ENCODE measurements around the gene ZNF649. TPM values are rescaled to one million over a fixed set of nuclear protein-coding genes. Genes with fewer than 3 reads are reported as not detected.

The ZNF649 gene
- total and polyA plus RNA-seq, 2 of the 4 experiments (the other 2 are of a cell fraction) = 1.9 to 10.4 TPM

- H2BK5ac ChIP-seq (ENCODE audit: low read depth, low read length, poor library complexity, severe bottlenecking) = no peak overlapping the region
- H2AFZ ChIP-seq (replicated peaks; ENCODE audit: low read length, poor library complexity) = no peak overlapping the region
- POLR2A ChIA-PET (ENCODE audit: unreplicated experiment) = no interaction called here
- H3K4me2 ChIP-seq (ENCODE audit: low read depth, low read length) = no peak overlapping the region
- H2AK9ac ChIP-seq (replicated peaks; ENCODE audit: low read depth, low read length, poor library complexity) = no peak overlapping the region
- H3K9me3 ChIP-seq (ENCODE audit: control insufficient read depth, insufficient read depth, low read length) = peaks cover 54% of the 10 kb centered on the region
- H3K18ac ChIP-seq (ENCODE audit: low read depth, low read length) = no peak overlapping the region
- DNase-seq (no peak), ATAC-seq (ENCODE audit: low read depth) (no peak)
- dilution Hi-C loops (cut with HindIII; ENCODE audit: low sequenced_read_pairs, unreplicated experiment) = no loop called here
- no peaks in the 10 kb centered on the region for H4K20me1 ChIP-seq (ENCODE audit: insufficient read depth, low read length)
- H2AK5ac ChIP-seq (ENCODE audit: low read depth, low read length) = no peak overlapping the region
- H3K27ac ChIP-seq (ENCODE audit: insufficient read depth, low read length) = no peak overlapping the region
- no peak overlapping the region for H3K4ac ChIP-seq (ENCODE audit: low read depth, low read length)
- intact Hi-C loops (cut with micrococcal nuclease) = loop anchor here (10.0 kb wide), 1 partner anchor 315 kb away; no protein-coding TSS in a partner anchor
- no peak overlapping the region for H2BK15ac ChIP-seq (ENCODE audit: low read depth, low read length)
- H3K14ac ChIP-seq (replicated peaks; ENCODE audit: low read depth, low read length) = no peak overlapping the region
- H3K79me1 ChIP-seq (ENCODE audit: low read depth in 1 of 2, low read length in 2 of 2) = no peaks in the 10 kb centered on the region
- H3K4me1 ChIP-seq (ENCODE audit: control insufficient read depth, insufficient read depth, low read length) = no peaks in the 10 kb centered on the region
- no peak overlapping the region for H2BK120ac ChIP-seq (ENCODE audit: low read depth, low read length)
- no peaks in the 10 kb centered on the region for H3K36me3 ChIP-seq (ENCODE audit: control insufficient read depth, insufficient read depth, low read length)
- no peak overlapping the region for H3K23ac ChIP-seq (ENCODE audit: low read depth, low read length)
- WGBS, 2 experiments (ENCODE audit: extremely low coverage in 2 of 2, insufficient read length in 1 of 2) = no CpG with 5 or more reads among the region's 3 CpGs
- no peak overlapping the region for H3K9ac ChIP-seq (ENCODE audit: low read depth, low read length)
- TF ChIP-seq MAFK (IDR thresholded peaks at IDR 0.05; ENCODE audit: low read depth, low read length) (no peak), RCOR1 (IDR thresholded peaks at IDR 0.05; ENCODE audit: insufficient replicate concordance, low read length) (no peak), RAD21 (IDR thresholded peaks at IDR 0.05; ENCODE audit: low read length) (no peak), SMC3 (IDR thresholded peaks at IDR 0.05; ENCODE audit: low read depth, low read length) (no peak), USF2 (IDR thresholded peaks at IDR 0.05; ENCODE audit: low read depth, low read length) (no peak), CTCF (conservative IDR thresholded peaks at IDR 0.05; ENCODE audit: low read depth, low read length) (no peak), ELK1 (IDR thresholded peaks at IDR 0.05; ENCODE audit: borderline replicate concordance, low read depth, low read length) (no peak), CHD1 (IDR thresholded peaks at IDR 0.05; ENCODE audit: low read depth, low read length) (no peak), BHLHE40 (IDR thresholded peaks at IDR 0.05; ENCODE audit: low read depth, low read length) (no peak), NFE2L2 (IDR thresholded peaks at IDR 0.05; ENCODE audit: low read depth, low read length) (no peak), CEBPB (IDR thresholded peaks at IDR 0.05; ENCODE audit: low read depth, low read length) (no peak), MXI1 (IDR thresholded peaks at IDR 0.05; ENCODE audit: borderline replicate concordance, low read depth, low read length) (no peak), RFX5 (IDR thresholded peaks at IDR 0.05; ENCODE audit: low read depth, low read length) (no peak), FOS (IDR thresholded peaks at IDR 0.05; ENCODE audit: low read depth, low read length) (no peak), POLR2A (IDR thresholded peaks at IDR 0.05; ENCODE audit: low read depth, low read length) (no peak), MAZ (IDR thresholded peaks at IDR 0.05; ENCODE audit: borderline replicate concordance, low read depth, low read length) (no peak)
- H4K91ac ChIP-seq (ENCODE audit: insufficient read depth, low read depth, low read length) = no peak overlapping the region
- H3K9me1 ChIP-seq (ENCODE audit: insufficient read depth, low read length) = no peaks in the 10 kb centered on the region
- in situ Hi-C loops (cut with MboI; ENCODE audit: low sequenced_read_pairs) = no loop called here
- H4K8ac ChIP-seq (ENCODE audit: low read depth in 2 of 2, low read length in 2 of 2) = no peak overlapping the region
- no peak overlapping the region for H2BK20ac ChIP-seq (ENCODE audit: low read depth, low read length)
- BruUV-seq (replicated peaks) = no TSS peak
- H3K4me3 ChIP-seq (ENCODE audit: insufficient read depth, low read depth, low read length) = no peak overlapping the region
- CTCF ChIA-PET = no interaction called here
- no peak overlapping the region for H3K56ac ChIP-seq (ENCODE audit: extremely low read depth, insufficient read depth, low read length)
- no peak overlapping the region for H4K5ac ChIP-seq (ENCODE audit: low read depth, low read length)
- H3K27me3 ChIP-seq (ENCODE audit: control insufficient read depth, insufficient read depth, low read length) = no peaks in the 10 kb centered on the region
These were observed 14.8 kb upstream of the ZNF649 start for GRCh38 chr19:51919606-51920005.

Measured in IMR-90 (cell line).